ENCODE measurements around the gene BORA.
A peak's percentile ranks its signal among the peaks of the same experiment; 100 is the strongest.

The BORA gene

GRCh38 chr13:72726726-72727416 lies 852 bp upstream of the BORA start:
- peak overlapping the region; percentile 46 to 80 for H3K27ac ChIP-seq
- peak overlapping the region; percentile 99 for H3K4me3 ChIP-seq
- DNase-seq (ENCODE audit: low spot score): peak; percentile 72
- TF ChIP-seq CTCF (IDR thresholded peaks at IDR 0.05): no peak

DNA sequence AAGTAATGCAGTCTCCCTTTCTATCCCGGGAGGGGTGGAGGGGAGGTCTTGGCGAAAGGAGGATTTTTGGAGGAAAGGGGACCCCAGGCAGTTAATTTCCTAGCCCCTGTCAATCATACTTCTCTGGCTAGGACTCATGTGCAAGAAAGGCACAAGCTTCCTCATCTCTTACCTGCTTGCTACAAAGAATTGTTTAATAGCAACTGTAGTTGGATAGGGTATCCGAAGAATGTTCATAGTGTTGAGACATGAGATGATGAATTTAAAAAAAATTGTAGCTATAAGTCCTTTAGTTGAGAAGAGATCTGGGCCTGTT lies 525 bp downstream of the BORA start:
- no peak for TF ChIP-seq CTCF (IDR thresholded peaks at IDR 0.05)
- DNase-seq (ENCODE audit: low spot score): no peak
- Histone ChIP-seq H3K4me3 (peak overlapping the region; percentile 99), H3K27ac (peak overlapping the region in 1 of 2 donors; percentile 68)

DNA sequence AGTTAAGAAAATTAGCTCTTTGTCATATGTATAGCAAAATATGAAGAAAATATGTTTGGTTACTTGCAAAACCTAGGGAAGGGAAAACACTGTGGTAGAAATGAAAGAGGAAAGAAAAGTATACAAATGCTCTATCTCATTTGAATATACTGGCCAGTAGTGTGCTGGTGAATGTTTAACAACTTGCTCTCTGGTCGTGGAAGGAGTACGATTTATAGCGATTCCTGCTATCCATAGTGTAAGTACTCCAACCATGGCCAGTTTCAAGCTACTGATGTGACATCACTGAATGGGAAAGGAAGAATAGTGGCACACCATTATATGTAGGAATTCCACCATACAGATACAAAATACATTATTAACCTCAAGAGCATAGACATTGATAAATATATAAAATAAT lies 9.3 kb downstream of the BORA start:
- no peak for TF ChIP-seq CTCF (IDR thresholded peaks at IDR 0.05)
- no peak for DNase-seq (ENCODE audit: low spot score)
- H3K4me3 ChIP-seq: no peak overlapping the region
- H3K27ac ChIP-seq: no peak overlapping the region

DNA sequence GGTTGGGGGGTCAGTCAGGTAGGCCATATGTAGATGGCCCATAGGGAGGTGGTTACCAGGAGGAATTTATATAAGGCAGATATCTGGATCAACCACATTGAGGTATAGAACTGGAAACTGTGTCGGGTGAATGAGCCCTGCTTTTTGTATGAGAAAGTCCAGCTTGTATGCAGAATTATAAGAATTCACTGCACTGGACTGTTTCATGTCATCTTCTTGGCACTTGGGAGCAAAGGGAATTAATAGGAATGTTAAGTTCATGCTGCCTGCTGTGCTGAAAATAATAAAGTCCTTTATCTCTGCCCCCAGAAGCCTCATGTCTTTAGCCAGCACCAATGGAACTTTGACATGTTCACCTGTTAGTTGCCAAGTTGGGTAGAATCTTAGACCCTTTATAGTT lies 12.3 kb downstream of the BORA start:
- TF ChIP-seq CTCF (IDR thresholded peaks at IDR 0.05): no peak
- H3K4me3 ChIP-seq: no peak overlapping the region
- no peak overlapping the region for H3K27ac ChIP-seq
- no peak for DNase-seq (ENCODE audit: low spot score)

- no peak for TF ChIP-seq CTCF (IDR thresholded peaks at IDR 0.05)
- Histone ChIP-seq H3K27ac (no peak overlapping the region), H3K4me3 (no peak overlapping the region)
- no peak for DNase-seq (ENCODE audit: low spot score)
These were observed 17.5 kb downstream of the BORA start for GRCh38 chr13:72745260-72745659.

DNA sequence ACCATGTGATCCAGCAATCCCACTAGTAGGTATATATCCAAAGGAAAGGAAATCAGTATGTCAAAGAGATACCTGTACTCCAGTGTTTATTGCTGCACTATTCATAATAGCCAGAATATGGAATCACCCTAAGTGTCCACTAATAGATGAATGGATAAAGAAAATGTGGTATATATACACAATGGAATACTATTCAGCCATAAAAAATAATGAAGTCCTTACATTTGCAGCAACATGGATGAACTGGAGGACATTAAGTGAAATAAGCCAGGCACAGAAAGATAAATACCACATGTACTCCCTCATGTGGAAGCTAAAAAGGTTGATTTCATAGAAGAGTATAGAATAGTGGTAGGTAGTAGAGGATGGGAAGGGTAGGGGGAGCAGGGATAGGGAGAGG lies 23.5 kb downstream of the BORA start:
- H3K4me3 ChIP-seq: no peak overlapping the region
- no peak for TF ChIP-seq CTCF (IDR thresholded peaks at IDR 0.05)
- DNase-seq (ENCODE audit: low spot score): no peak
- H3K27ac ChIP-seq: no peak overlapping the region

DNA sequence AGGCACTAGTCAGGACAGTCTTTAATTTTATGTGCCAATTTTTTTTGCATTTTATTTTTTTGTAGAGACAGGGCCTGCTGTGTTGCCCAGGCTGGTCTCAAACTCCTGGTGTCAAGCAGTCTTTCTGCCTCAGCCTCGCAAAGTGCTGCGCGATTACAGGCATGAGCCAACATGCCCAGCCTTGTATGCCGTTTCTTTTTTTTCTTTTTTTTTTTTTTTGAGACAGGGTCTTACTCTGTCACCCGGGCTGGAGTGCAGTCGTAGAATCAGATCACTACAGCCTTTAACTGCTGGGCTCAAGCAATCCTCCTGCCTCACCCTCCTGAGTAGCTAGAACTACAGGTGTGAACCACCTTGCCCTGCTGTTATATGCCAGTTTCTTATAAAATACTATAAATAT lies 26.4 kb downstream of the BORA start:
- no peak overlapping the region for H3K27ac ChIP-seq
- H3K4me3 ChIP-seq: no peak overlapping the region
- no peak for DNase-seq (ENCODE audit: low spot score)
- TF ChIP-seq CTCF (IDR thresholded peaks at IDR 0.05): no peak

Measured in coronary artery (tissue), 2 donors.